HCT116 (cell line): ENCODE results near the gene RRP12.

Source experiments
- EZH2 ChIP-seq: fragments of 200-600 bp; sonication (generic); IDR thresholded peaks from 2 replicates; pipeline ENCODE4 v1.6.1; 2017; ENCODE audit warnings: antibody characterized with exemption, mixed run types
- EZH2phosphoT487 ChIP-seq: fragments of 200-600 bp; IDR thresholded peaks from 2 replicates; pipeline ENCODE4 v1.6.1; 2018; ENCODE audit warnings: antibody characterized with exemption, borderline replicate concordance
- POLR2AphosphoS5 ChIP-seq: IDR thresholded peaks from 2 replicates; pipeline ENCODE4 v1.6.1; 2011; ENCODE audit warnings: mild to moderate bottlenecking, low read depth, low read length, moderate library complexity
- RAD21 ChIP-seq: IDR thresholded peaks from 2 replicates; pipeline ENCODE4 v1.6.1; 2012; ENCODE audit warnings: low read depth, mild to moderate bottlenecking
- REST ChIP-seq: IDR thresholded peaks from 2 replicates; pipeline ENCODE4 v1.6.1; 2012; ENCODE audit warnings: low read depth
- SP1 ChIP-seq: IDR thresholded peaks from 2 replicates; pipeline ENCODE4 v1.6.1; 2012; ENCODE audit warnings: low read depth
- ZBTB33 ChIP-seq: IDR thresholded peaks from 2 replicates; pipeline ENCODE4 v1.6.1; 2011; ENCODE audit warnings: mild to moderate bottlenecking, low read length, moderate library complexity; ENCODE audit not compliant: insufficient replicate concordance; ENCODE audit errors: extremely low read depth
- TF ChIP-seq, protein P1 (sequence below), 3 experiments: fragments of 200-600 bp in 1 of 3; sonication (generic) in 1 of 3; IDR thresholded peaks in 2 of 3; conservative IDR thresholded peaks in 1 of 3; 2 replicates each; pipeline ENCODE4 v1.5.1; 2012 to 2017; ENCODE audit warnings: low read depth in 2 of 3, low read length in 2 of 3, antibody characterized with exemption in 1 of 3, borderline replicate concordance in 1 of 3, control low read depth in 1 of 3, mild to moderate bottlenecking in 1 of 3, mixed read lengths in 1 of 3, mixed run types in 1 of 3, moderate library complexity in 1 of 3; ENCODE audit not compliant: insufficient read depth in 1 of 3

DNA sequence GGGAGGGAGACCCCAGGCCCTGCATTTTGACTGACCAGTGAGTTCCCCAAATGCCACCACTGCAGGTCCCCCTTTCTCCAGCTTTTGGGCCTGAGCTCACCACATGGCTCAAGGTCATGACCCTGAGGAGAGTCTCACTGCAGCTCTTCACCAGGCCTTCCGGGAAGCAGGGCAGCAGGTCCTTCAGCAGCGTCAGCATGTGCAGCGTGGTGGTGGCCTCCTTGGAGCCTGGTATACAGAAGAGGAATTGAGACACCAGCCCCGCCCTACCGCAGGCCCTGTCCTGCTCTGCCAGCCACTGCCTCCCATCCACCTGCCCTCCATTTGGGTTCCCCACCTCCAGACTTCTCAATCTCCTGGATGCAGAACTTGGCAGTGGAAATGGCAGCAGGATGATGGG, 13.0 kb downstream of the RRP12 start:
- TF ChIP-seq, protein P1, sequence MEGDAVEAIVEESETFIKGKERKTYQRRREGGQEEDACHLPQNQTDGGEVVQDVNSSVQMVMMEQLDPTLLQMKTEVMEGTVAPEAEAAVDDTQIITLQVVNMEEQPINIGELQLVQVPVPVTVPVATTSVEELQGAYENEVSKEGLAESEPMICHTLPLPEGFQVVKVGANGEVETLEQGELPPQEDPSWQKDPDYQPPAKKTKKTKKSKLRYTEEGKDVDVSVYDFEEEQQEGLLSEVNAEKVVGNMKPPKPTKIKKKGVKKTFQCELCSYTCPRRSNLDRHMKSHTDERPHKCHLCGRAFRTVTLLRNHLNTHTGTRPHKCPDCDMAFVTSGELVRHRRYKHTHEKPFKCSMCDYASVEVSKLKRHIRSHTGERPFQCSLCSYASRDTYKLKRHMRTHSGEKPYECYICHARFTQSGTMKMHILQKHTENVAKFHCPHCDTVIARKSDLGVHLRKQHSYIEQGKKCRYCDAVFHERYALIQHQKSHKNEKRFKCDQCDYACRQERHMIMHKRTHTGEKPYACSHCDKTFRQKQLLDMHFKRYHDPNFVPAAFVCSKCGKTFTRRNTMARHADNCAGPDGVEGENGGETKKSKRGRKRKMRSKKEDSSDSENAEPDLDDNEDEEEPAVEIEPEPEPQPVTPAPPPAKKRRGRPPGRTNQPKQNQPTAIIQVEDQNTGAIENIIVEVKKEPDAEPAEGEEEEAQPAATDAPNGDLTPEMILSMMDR (IDR thresholded peaks at IDR 0.05 in 2 of 3, conservative IDR thresholded peaks at IDR 0.05 in 1 of 3; ENCODE audit: borderline replicate concordance in 1 of 3, insufficient read depth in 1 of 3, low read depth in 2 of 3, low read length in 2 of 3), result no peak
- TF ChIP-seq EZH2, result no peak
- no peak for TF ChIP-seq REST
- TF ChIP-seq EZH2phosphoT487, result no peak
- no peak for TF ChIP-seq RAD21
- TF ChIP-seq POLR2AphosphoS5, result no peak
- no peak for TF ChIP-seq SP1
- TF ChIP-seq ZBTB33, result no peak
